B cell (primary cell): ENCODE data around the gene GATA6. TPM values are rescaled to one million over a fixed set of nuclear protein-coding genes. Genes with fewer than 3 reads are reported as not detected.

ENCODE experiments used
- ATAC-seq: fragments of 200-7000 bp; cut with Tn5 transposase; one replicate; pipeline ENCODE4 v1.10.0; 2021; ENCODE audit warnings: low read depth, mild to moderate bottlenecking, moderate number of reproducible peaks, moderate library complexity
- CTCF ChIA-PET: fragments of 350-600 bp; sonication (Branson Sonifier 250); formaldehyde crosslinking; loops from one replicate; lab custom pipeline; 2021; ENCODE audit warnings: antibody characterized with exemption, inconsistent platforms; lab: Charles Lee
- POLR2A ChIA-PET: fragments of 350-600 bp; sonication (Branson Sonifier 250); formaldehyde crosslinking; loops from one replicate; lab custom pipeline; 2021; ENCODE audit warnings: antibody characterized with exemption; lab: Charles Lee
- DNase-seq: peaks from one replicate; pipeline ENCODE4 v3.0.0; 2013
- H2AFZ ChIP-seq: 2 replicates; pipeline ENCODE4 v1.6.1; 2012; ENCODE audit warnings: mild to moderate bottlenecking, low read depth, low read length; ENCODE audit not compliant: insufficient read depth, poor library complexity, severe bottlenecking
- H3K27ac ChIP-seq, 2 donors: 1 replicate in 1 of 2; 2 replicates in 1 of 2; pipeline ENCODE4 v1.5.1; 2012 to 2013; ENCODE audit warnings: low read length in 2 of 2, mild to moderate bottlenecking in 2 of 2, moderate library complexity in 1 of 2
- H3K27me3 ChIP-seq, 4 experiments: fragments of 200-600 bp in 1 of 4; sonication (generic) in 1 of 4; replicated peaks in 1 of 4; 1 replicate in 2 of 4; 2 replicates in 2 of 4; pipeline versions ENCODE4 v1.6.1 to v1.7.0; 2013 to 2016; ENCODE audit warnings: low read length in 3 of 4, mild to moderate bottlenecking in 2 of 4, mixed read lengths in 1 of 4, moderate library complexity in 1 of 4; ENCODE audit not compliant: insufficient read depth in 4 of 4, control insufficient read depth in 3 of 4; ENCODE audit errors: control extremely low read depth in 1 of 4
- H3K36me3 ChIP-seq, 2 experiments: replicated peaks in 1 of 2; 1 replicate in 1 of 2; 2 replicates in 1 of 2; pipeline versions ENCODE4 v1.6.1 to v1.7.1; 2013; ENCODE audit warnings: low read length in 1 of 2; ENCODE audit not compliant: insufficient read depth in 2 of 2, control insufficient read depth in 1 of 2; ENCODE audit errors: control extremely low read depth in 1 of 2, extremely low read depth in 1 of 2
- H3K4me1 ChIP-seq, 2 donors: fragments of 200-600 bp in 1 of 2; sonication (generic) in 1 of 2; 1 replicate in 1 of 2; 2 replicates in 1 of 2; pipeline versions ENCODE4 v1.5.1 to v1.6.1; 2013 to 2017; ENCODE audit warnings: low read length in 2 of 2; ENCODE audit not compliant: control insufficient read depth in 2 of 2, insufficient read depth in 2 of 2
- H3K4me2 ChIP-seq: replicated peaks from 2 replicates; pipeline ENCODE3; 2012; ENCODE audit warnings: mild to moderate bottlenecking, low read depth, low read length; ENCODE audit not compliant: poor library complexity, severe bottlenecking
- H3K4me3 ChIP-seq, 5 experiments: fragments of 200-600 bp in 1 of 5; sonication (generic) in 1 of 5; 1 replicate in 3 of 5; 2 replicates in 2 of 5; pipeline versions ENCODE4 v1.5.1 to v1.7.0; 2011 to 2016; ENCODE audit warnings: low read length in 4 of 5, mild to moderate bottlenecking in 4 of 5, low read depth in 2 of 5, control low read depth in 1 of 5, moderate library complexity in 1 of 5; ENCODE audit not compliant: insufficient read depth in 1 of 5; ENCODE audit errors: control extremely low read depth in 1 of 5, extremely low read depth in 1 of 5
- H3K79me2 ChIP-seq: fragments of 200-600 bp; sonication (generic); one replicate; pipeline ENCODE4 v1.6.0; 2016; ENCODE audit warnings: low read length; ENCODE audit not compliant: control insufficient read depth, insufficient read depth
- H3K9ac ChIP-seq: fragments of 200-600 bp; sonication (generic); 2 replicates; pipeline ENCODE4 v1.6.1; 2017; ENCODE audit warnings: mild to moderate bottlenecking, low read length, moderate library complexity
- H3K9me3 ChIP-seq, 3 donors: one replicate each; pipeline versions ENCODE4 v1.6.1 to v1.7.1; 2013; ENCODE audit warnings: low read length in 2 of 3; ENCODE audit not compliant: control insufficient read depth in 2 of 3, insufficient read depth in 1 of 3; ENCODE audit errors: control extremely low read depth in 1 of 3
- H4K20me1 ChIP-seq: 2 replicates; pipeline ENCODE4 v1.6.0; 2012; ENCODE audit warnings: mild to moderate bottlenecking, low read length; ENCODE audit not compliant: insufficient read depth, control insufficient read depth, poor library complexity, severe bottlenecking
- H3K27ac Mint-ChIP-seq: one replicate; pipeline ENCODE4 v1.8.0; 2021; ENCODE audit warnings: mixed read lengths
- H3K27me3 Mint-ChIP-seq: one replicate; pipeline ENCODE4 v1.8.0; 2021; ENCODE audit warnings: mixed read lengths
- H3K4me1 Mint-ChIP-seq: one replicate; pipeline ENCODE4 v1.8.0; 2021; ENCODE audit warnings: mixed read lengths
- H3K4me3 Mint-ChIP-seq: one replicate; pipeline ENCODE4 v1.8.0; 2021; ENCODE audit warnings: mixed read lengths
- H3K9me3 Mint-ChIP-seq: one replicate; pipeline ENCODE4 v1.8.0; 2022; ENCODE audit warnings: mixed read lengths; ENCODE audit not compliant: insufficient read depth
- EZH2 ChIP-seq: IDR thresholded peaks from 2 replicates; pipeline ENCODE4 v1.6.1; 2012; ENCODE audit warnings: borderline replicate concordance, low read depth, mild to moderate bottlenecking, moderate library complexity, low read length; ENCODE audit not compliant: insufficient read depth, poor library complexity, severe bottlenecking
- WGBS: methylation state at CpG from one replicate; pipeline ENCODE4 v1.1.5; 2013; ENCODE audit warnings: missing lambda C conversion rate; ENCODE audit not compliant: insufficient coverage; 5-methylcytosine and 5-hydroxymethylcytosine counted together
- intact Hi-C: fragments of 100-400 bp; cut with micrococcal nuclease; formaldehyde crosslinking; loops from one replicate; pipeline ENCODE4 v1.10.0; 2022
- polyA plus RNA-seq: library from polyadenylated mRNA; depleted of rRNA; stranded (reverse); fragments of >200 nt; gene quantifications from 2 replicates; pipeline ENCODE4 v1.2.3, GENCODE V29; 2012
- total RNA-seq, 2 donors: library from RNA; stranded (reverse); fragments of 120-200 nt in 1 of 2; gene quantifications; 1 replicate in 1 of 2; 2 replicates in 1 of 2; pipeline versions ENCODE4 v1.2.3 to v1.2.4, GENCODE V29; 2013 to 2022
- TF ChIP-seq, protein P1 (sequence below): fragments of 200-600 bp; IDR thresholded peaks from one replicate; pipeline ENCODE4 v1.8.0; 2022; ENCODE audit warnings: antibody characterized with exemption, mild to moderate bottlenecking

GATA6 gene
- total and polyA plus RNA-seq, 2 donors (not counting 1 experiment from before 2014, with no cell fraction given), result not detected

DNA sequence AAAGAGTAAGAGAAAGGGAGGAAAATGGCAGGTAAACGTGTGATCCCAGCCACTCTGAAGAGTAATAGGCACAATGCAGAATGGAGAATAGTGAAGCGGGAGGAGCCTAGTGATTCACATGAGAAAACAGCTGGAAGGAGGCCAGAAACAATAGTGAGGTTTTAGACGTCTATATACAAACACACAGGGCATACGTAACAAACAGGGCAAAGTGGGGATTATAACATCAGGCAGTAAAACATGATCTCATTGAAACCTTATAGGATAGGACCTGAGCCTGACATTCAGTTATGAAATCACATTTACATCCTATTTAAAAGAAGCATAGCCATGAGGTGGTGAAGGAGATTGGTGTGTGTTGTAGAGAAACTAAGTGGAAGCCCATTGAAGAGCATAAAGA is 33.0 kb upstream of the GATA6 start:
- ChIA-PET POLR2A (no interaction called here), CTCF (no interaction called here)
- Histone ChIP-seq H3K4me1 (no peaks in the 10 kb centered on the region), H3K4me3 (no peak overlapping the region), H3K36me3 (no peaks in the 10 kb centered on the region), H3K79me2 (no peaks in the 10 kb centered on the region), H3K9ac (no peak overlapping the region), H3K27me3 (no peaks in the 10 kb centered on the region), H3K27ac (no peak overlapping the region), H2AFZ (no peak overlapping the region), H4K20me1 (no peaks in the 10 kb centered on the region), H3K9me3 (no peaks in the 10 kb centered on the region), H3K4me2 (no peak overlapping the region)
- no peak overlapping the region for H3K4me3 Mint-ChIP-seq
- peaks cover 6% of the 10 kb centered on the region for H3K9me3 Mint-ChIP-seq
- no peak for TF ChIP-seq EZH2
- TF ChIP-seq, protein P1, sequence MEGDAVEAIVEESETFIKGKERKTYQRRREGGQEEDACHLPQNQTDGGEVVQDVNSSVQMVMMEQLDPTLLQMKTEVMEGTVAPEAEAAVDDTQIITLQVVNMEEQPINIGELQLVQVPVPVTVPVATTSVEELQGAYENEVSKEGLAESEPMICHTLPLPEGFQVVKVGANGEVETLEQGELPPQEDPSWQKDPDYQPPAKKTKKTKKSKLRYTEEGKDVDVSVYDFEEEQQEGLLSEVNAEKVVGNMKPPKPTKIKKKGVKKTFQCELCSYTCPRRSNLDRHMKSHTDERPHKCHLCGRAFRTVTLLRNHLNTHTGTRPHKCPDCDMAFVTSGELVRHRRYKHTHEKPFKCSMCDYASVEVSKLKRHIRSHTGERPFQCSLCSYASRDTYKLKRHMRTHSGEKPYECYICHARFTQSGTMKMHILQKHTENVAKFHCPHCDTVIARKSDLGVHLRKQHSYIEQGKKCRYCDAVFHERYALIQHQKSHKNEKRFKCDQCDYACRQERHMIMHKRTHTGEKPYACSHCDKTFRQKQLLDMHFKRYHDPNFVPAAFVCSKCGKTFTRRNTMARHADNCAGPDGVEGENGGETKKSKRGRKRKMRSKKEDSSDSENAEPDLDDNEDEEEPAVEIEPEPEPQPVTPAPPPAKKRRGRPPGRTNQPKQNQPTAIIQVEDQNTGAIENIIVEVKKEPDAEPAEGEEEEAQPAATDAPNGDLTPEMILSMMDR, result no peak
- intact Hi-C loops, result no loop called here
- ATAC-seq (no peak), DNase-seq (no peak)
- no peaks in the 10 kb centered on the region for H3K27me3 Mint-ChIP-seq
- no peak overlapping the region for H3K27ac Mint-ChIP-seq
- WGBS, result 50% methylated on average over 1 of the region's 4 CpGs
- no peaks in the 10 kb centered on the region for H3K4me1 Mint-ChIP-seq

DNA sequence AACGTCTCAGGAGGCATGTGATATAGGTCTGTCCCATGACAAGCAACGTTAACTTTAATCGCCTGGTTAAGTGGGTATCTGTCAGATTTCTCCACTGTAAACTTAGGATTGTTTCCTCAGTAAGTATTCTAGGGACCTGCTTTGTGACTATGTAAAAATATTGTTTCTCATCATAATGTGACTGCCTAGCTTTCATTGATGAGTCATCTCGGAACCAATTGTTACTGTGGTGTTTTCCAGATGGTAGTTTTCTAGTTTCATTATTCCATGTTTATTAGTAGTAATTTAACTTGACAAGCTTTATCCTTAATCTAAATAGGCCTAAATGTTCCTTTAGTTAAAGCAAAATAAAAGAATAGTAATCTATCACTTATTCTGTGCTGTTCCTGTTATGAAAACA is 28.2 kb upstream of the GATA6 start:
- Mint-ChIP-seq H3K4me1 (no peaks in the 10 kb centered on the region), H3K27me3 (no peaks in the 10 kb centered on the region), H3K9me3 (peaks cover 6% of the 10 kb centered on the region), H3K27ac (no peak overlapping the region), H3K4me3 (no peak overlapping the region)
- TF ChIP-seq, protein P1, result no peak
- TF ChIP-seq EZH2, result no peak
- H4K20me1 ChIP-seq, result no peaks in the 10 kb centered on the region
- POLR2A ChIA-PET, result no interaction called here
- intact Hi-C loops, result no loop called here
- CTCF ChIA-PET, result no interaction called here
- H3K36me3 ChIP-seq, result no peaks in the 10 kb centered on the region
- no peaks in the 10 kb centered on the region for H3K27me3 ChIP-seq
- H3K79me2 ChIP-seq, result no peaks in the 10 kb centered on the region
- no peak overlapping the region for H3K9ac ChIP-seq
- H2AFZ ChIP-seq, result no peak overlapping the region
- no peaks in the 10 kb centered on the region for H3K9me3 ChIP-seq
- no peak for DNase-seq
- no peak overlapping the region for H3K27ac ChIP-seq
- H3K4me1 ChIP-seq, result no peaks in the 10 kb centered on the region
- WGBS, result 83% methylated on average over 3 of the region's 4 CpGs
- no peak for ATAC-seq
- no peak overlapping the region for H3K4me2 ChIP-seq
- no peak overlapping the region for H3K4me3 ChIP-seq
